ENCODE measurements around the gene DYRK1A.

DYRK1A gene

GRCh38 chr21:37467082-37467481, 100.5 kb downstream of the DYRK1A start:
- Histone ChIP-seq H3K9me3 (ENCODE audit: control extremely low read depth in 1 of 5, control insufficient read depth in 4 of 5, insufficient read depth in 2 of 5, low read depth in 1 of 5, low read length in 4 of 5) (peaks cover 0 to 3% (median 0%) of the 10 kb centered on the region in 5 experiments), H3K27ac (ENCODE audit: insufficient read depth in 1 of 2, low read depth in 1 of 2, low read length in 2 of 2, poor library complexity in 1 of 2, severe bottlenecking in 2 of 2) (no peak overlapping the region), H3K36me3 (ENCODE audit: control insufficient read depth in 4 of 4, insufficient read depth in 4 of 4, low read length in 3 of 4) (peaks cover 0 to 36% (median 15%) of the 10 kb centered on the region in 4 experiments), H3K27me3 (replicated peaks in 2 of 5; ENCODE audit: control insufficient read depth in 4 of 5, insufficient read depth in 5 of 5, low read length in 4 of 5) (no peaks in the 10 kb centered on the region), H3K4me3 (ENCODE audit: control insufficient read depth in 1 of 7, extremely low read depth in 1 of 7, insufficient read depth in 4 of 7, low read depth in 2 of 7, low read length in 6 of 7) (no peak overlapping the region), H3K4me1 (ENCODE audit: control extremely low read depth in 1 of 4, control insufficient read depth in 4 of 4, insufficient read depth in 4 of 4, low read length in 3 of 4) (peaks cover 4 to 21% (median 14%) of the 10 kb centered on the region in 4 experiments)
- DNase-seq: no peak
- ChIA-PET CTCF (no interaction called here), POLR2A (interaction anchor here (0.6 kb wide), 1 partner anchor 8 kb away, joined by 3 read pairs; no protein-coding TSS in a partner anchor)
- WGBS (ENCODE audit: insufficient coverage): 100% methylated on average over 2 of the region's 3 CpGs

GRCh38 chr21:37468909-37469308, 102.3 kb downstream of the DYRK1A start:
- H3K4me3 ChIP-seq (ENCODE audit: control insufficient read depth in 1 of 7, extremely low read depth in 1 of 7, insufficient read depth in 4 of 7, low read depth in 2 of 7, low read length in 6 of 7): no peak overlapping the region
- no peaks in the 10 kb centered on the region for H3K27me3 ChIP-seq (replicated peaks in 2 of 5; ENCODE audit: control insufficient read depth in 4 of 5, insufficient read depth in 5 of 5, low read length in 4 of 5)
- ChIA-PET CTCF (no interaction called here), POLR2A (no interaction called here)
- no peak overlapping the region for H3K27ac ChIP-seq (ENCODE audit: insufficient read depth in 1 of 2, low read depth in 1 of 2, low read length in 2 of 2, poor library complexity in 1 of 2, severe bottlenecking in 2 of 2)
- DNase-seq: no peak
- peaks cover 0 to 51% (median 24%) of the 10 kb centered on the region in 4 experiments for H3K36me3 ChIP-seq (ENCODE audit: control insufficient read depth in 4 of 4, insufficient read depth in 4 of 4, low read length in 3 of 4)
- peaks cover 0 to 3% (median 0%) of the 10 kb centered on the region in 5 experiments for H3K9me3 ChIP-seq (ENCODE audit: control extremely low read depth in 1 of 5, control insufficient read depth in 4 of 5, insufficient read depth in 2 of 5, low read depth in 1 of 5, low read length in 4 of 5)
- H3K4me1 ChIP-seq (ENCODE audit: control extremely low read depth in 1 of 4, control insufficient read depth in 4 of 4, insufficient read depth in 4 of 4, low read length in 3 of 4): peaks cover 0 to 4% (median 2%) of the 10 kb centered on the region in 4 experiments
- 100% methylated on average over 1 of the region's 4 CpGs for WGBS (ENCODE audit: insufficient coverage)

DNA sequence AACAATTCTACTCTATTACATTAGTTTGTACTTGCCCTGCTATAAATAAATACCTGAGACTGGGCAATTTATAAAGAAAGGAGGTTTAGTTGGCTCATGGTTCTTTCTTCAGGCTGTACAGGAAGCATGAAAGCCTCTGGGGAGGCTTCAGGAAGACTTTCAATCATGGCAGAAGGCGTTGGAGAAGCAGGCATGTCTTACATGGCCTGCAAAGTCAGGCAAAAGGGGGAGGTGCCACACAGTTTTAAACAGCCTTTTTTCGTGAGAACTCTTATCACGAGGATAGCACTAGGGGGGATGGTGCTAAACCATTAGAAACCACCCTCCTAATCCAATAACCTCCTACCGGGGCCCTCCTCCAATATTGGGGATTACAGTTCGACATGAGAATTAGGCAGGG, 102.9 kb downstream of the DYRK1A start:
- POLR2A ChIA-PET: no interaction called here
- H3K9me3 ChIP-seq (ENCODE audit: control extremely low read depth in 1 of 5, control insufficient read depth in 4 of 5, insufficient read depth in 2 of 5, low read depth in 1 of 5, low read length in 4 of 5): peaks cover 0 to 3% (median 0%) of the 10 kb centered on the region in 5 experiments
- CTCF ChIA-PET: no interaction called here
- H3K27me3 ChIP-seq (replicated peaks in 2 of 5; ENCODE audit: control insufficient read depth in 4 of 5, insufficient read depth in 5 of 5, low read length in 4 of 5): no peaks in the 10 kb centered on the region
- no peak overlapping the region for H3K27ac ChIP-seq (ENCODE audit: insufficient read depth in 1 of 2, low read depth in 1 of 2, low read length in 2 of 2, poor library complexity in 1 of 2, severe bottlenecking in 2 of 2)
- H3K4me3 ChIP-seq (ENCODE audit: control insufficient read depth in 1 of 7, extremely low read depth in 1 of 7, insufficient read depth in 4 of 7, low read depth in 2 of 7, low read length in 6 of 7): no peak overlapping the region
- 100% methylated on average over 3 of the region's 5 CpGs for WGBS (ENCODE audit: insufficient coverage)
- peaks cover 0 to 52% (median 25%) of the 10 kb centered on the region in 4 experiments for H3K36me3 ChIP-seq (ENCODE audit: control insufficient read depth in 4 of 4, insufficient read depth in 4 of 4, low read length in 3 of 4)
- DNase-seq: no peak
- H3K4me1 ChIP-seq (ENCODE audit: control extremely low read depth in 1 of 4, control insufficient read depth in 4 of 4, insufficient read depth in 4 of 4, low read length in 3 of 4): peaks cover 0 to 4% (median under 1%) of the 10 kb centered on the region in 4 experiments

DNA sequence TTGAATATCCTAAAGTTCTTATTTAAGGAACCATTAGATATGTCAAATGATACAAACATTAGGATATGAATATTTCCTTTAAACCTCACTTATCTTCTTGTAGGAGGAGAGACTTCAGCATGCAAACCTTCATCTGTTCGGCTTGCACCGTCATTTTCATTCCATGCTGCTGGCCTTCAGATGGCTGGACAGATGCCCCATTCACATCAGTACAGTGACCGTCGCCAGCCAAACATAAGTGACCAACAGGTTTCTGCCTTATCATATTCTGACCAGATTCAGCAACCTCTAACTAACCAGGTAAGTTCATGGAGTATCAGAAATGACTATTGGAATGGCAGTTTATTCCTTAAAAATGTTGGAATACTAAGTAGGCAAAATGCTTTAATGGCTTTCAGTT, 106.0 kb downstream of the DYRK1A start:
- CTCF ChIA-PET: no interaction called here

GRCh38 chr21:37473491-37473890, 106.9 kb downstream of the DYRK1A start:
- CTCF ChIA-PET: interaction anchor here (3.2 kb wide), 1 partner anchor 9 kb away, joined by 21 read pairs; no protein-coding TSS in a partner anchor
- POLR2A ChIA-PET: no interaction called here
- H3K27ac ChIP-seq (ENCODE audit: insufficient read depth in 1 of 2, low read depth in 1 of 2, low read length in 2 of 2, poor library complexity in 1 of 2, severe bottlenecking in 2 of 2): no peak overlapping the region
- H3K27me3 ChIP-seq (replicated peaks in 2 of 5; ENCODE audit: control insufficient read depth in 4 of 5, insufficient read depth in 5 of 5, low read length in 4 of 5): no peaks in the 10 kb centered on the region
- peaks cover 0 to 3% (median 0%) of the 10 kb centered on the region in 5 experiments for H3K9me3 ChIP-seq (ENCODE audit: control extremely low read depth in 1 of 5, control insufficient read depth in 4 of 5, insufficient read depth in 2 of 5, low read depth in 1 of 5, low read length in 4 of 5)
- peaks cover 0 to 7% (median 3%) of the 10 kb centered on the region in 4 experiments for H3K4me1 ChIP-seq (ENCODE audit: control extremely low read depth in 1 of 4, control insufficient read depth in 4 of 4, insufficient read depth in 4 of 4, low read length in 3 of 4)
- WGBS (ENCODE audit: insufficient coverage): 100% methylated on average over 4 of the region's 6 CpGs
- H3K36me3 ChIP-seq (ENCODE audit: control insufficient read depth in 4 of 4, insufficient read depth in 4 of 4, low read length in 3 of 4): peaks cover 4 to 61% (median 26%) of the 10 kb centered on the region in 4 experiments
- DNase-seq: no peak
- H3K4me3 ChIP-seq (ENCODE audit: control insufficient read depth in 1 of 7, extremely low read depth in 1 of 7, insufficient read depth in 4 of 7, low read depth in 2 of 7, low read length in 6 of 7): no peak overlapping the region

More for the DNA sequence above, 106.0 kb downstream of the DYRK1A start:
- H3K27ac ChIP-seq (ENCODE audit: insufficient read depth in 1 of 2, low read depth in 1 of 2, low read length in 2 of 2, poor library complexity in 1 of 2, severe bottlenecking in 2 of 2): no peak overlapping the region
- DNase-seq: no peak
- 100% methylated on average over 2 of the region's 4 CpGs for WGBS (ENCODE audit: insufficient coverage)
- no peak overlapping the region for H3K4me3 ChIP-seq (ENCODE audit: control insufficient read depth in 1 of 7, extremely low read depth in 1 of 7, insufficient read depth in 4 of 7, low read depth in 2 of 7, low read length in 6 of 7)
- H3K9me3 ChIP-seq (ENCODE audit: control extremely low read depth in 1 of 5, control insufficient read depth in 4 of 5, insufficient read depth in 2 of 5, low read depth in 1 of 5, low read length in 4 of 5): peaks cover 0 to 3% (median 0%) of the 10 kb centered on the region in 5 experiments
- POLR2A ChIA-PET: interaction anchor here (0.6 kb wide), 1 partner anchor 1188 kb away, joined by 3 read pairs; no protein-coding TSS in a partner anchor
- H3K27me3 ChIP-seq (replicated peaks in 2 of 5; ENCODE audit: control insufficient read depth in 4 of 5, insufficient read depth in 5 of 5, low read length in 4 of 5): no peaks in the 10 kb centered on the region
- peaks cover 0 to 7% (median 3%) of the 10 kb centered on the region in 4 experiments for H3K4me1 ChIP-seq (ENCODE audit: control extremely low read depth in 1 of 4, control insufficient read depth in 4 of 4, insufficient read depth in 4 of 4, low read length in 3 of 4)
- peaks cover 4 to 66% (median 30%) of the 10 kb centered on the region in 4 experiments for H3K36me3 ChIP-seq (ENCODE audit: control insufficient read depth in 4 of 4, insufficient read depth in 4 of 4, low read length in 3 of 4)

DNA sequence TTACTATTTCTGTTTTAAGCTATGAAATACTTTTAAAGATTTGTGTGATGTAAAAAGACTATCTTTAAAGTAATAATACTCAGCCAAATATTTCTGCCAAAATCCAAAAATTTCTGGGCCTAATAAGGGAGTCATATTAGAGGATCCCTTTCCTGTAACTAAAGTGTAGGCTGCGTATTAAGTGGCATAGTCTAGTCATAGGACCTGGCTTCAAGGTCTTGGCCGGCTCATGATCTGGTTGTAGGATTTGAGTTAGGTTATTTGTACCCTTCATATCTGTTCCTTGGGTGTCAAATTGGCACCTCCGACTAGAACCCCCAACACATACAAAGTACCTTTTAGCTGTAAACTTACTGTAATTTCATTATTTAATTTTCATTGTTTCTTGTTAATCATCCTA, 107.8 kb downstream of the DYRK1A start:
- H3K36me3 ChIP-seq (ENCODE audit: control insufficient read depth in 4 of 4, insufficient read depth in 4 of 4, low read length in 3 of 4): peaks cover 4 to 56% (median 23%) of the 10 kb centered on the region in 4 experiments
- DNase-seq: no peak
- POLR2A ChIA-PET: interaction anchor here (0.5 kb wide), 1 partner anchor 7 kb away, joined by 3 read pairs; no protein-coding TSS in a partner anchor
- H3K27ac ChIP-seq (ENCODE audit: insufficient read depth in 1 of 2, low read depth in 1 of 2, low read length in 2 of 2, poor library complexity in 1 of 2, severe bottlenecking in 2 of 2): no peak overlapping the region
- no CpG with 5 or more reads among the region's 3 CpGs for WGBS (ENCODE audit: insufficient coverage)
- CTCF ChIA-PET: interaction anchor here (1.4 to 3.2 kb wide), 4 partner anchors 10 to 254 kb away, joined by 4 to 21 read pairs (median 6); no protein-coding TSS in a partner anchor
- no peak overlapping the region for H3K4me3 ChIP-seq (ENCODE audit: control insufficient read depth in 1 of 7, extremely low read depth in 1 of 7, insufficient read depth in 4 of 7, low read depth in 2 of 7, low read length in 6 of 7)
- no peaks in the 10 kb centered on the region for H3K27me3 ChIP-seq (replicated peaks in 2 of 5; ENCODE audit: control insufficient read depth in 4 of 5, insufficient read depth in 5 of 5, low read length in 4 of 5)
- H3K4me1 ChIP-seq (ENCODE audit: control extremely low read depth in 1 of 4, control insufficient read depth in 4 of 4, insufficient read depth in 4 of 4, low read length in 3 of 4): peaks cover 0 to 7% (median 3%) of the 10 kb centered on the region in 4 experiments
- peaks cover 0 to 2% (median 0%) of the 10 kb centered on the region in 5 experiments for H3K9me3 ChIP-seq (ENCODE audit: control extremely low read depth in 1 of 5, control insufficient read depth in 4 of 5, insufficient read depth in 2 of 5, low read depth in 1 of 5, low read length in 4 of 5)

GRCh38 chr21:37475186-37475868, 108.8 kb downstream of the DYRK1A start:
- Histone ChIP-seq H3K36me3 (ENCODE audit: control insufficient read depth in 4 of 4, insufficient read depth in 4 of 4, low read length in 3 of 4) (peaks cover 4 to 53% (median 21%) of the 10 kb centered on the region in 4 experiments), H3K27me3 (replicated peaks in 2 of 5; ENCODE audit: control insufficient read depth in 4 of 5, insufficient read depth in 5 of 5, low read length in 4 of 5) (no peaks in the 10 kb centered on the region), H3K4me1 (ENCODE audit: control extremely low read depth in 1 of 4, control insufficient read depth in 4 of 4, insufficient read depth in 4 of 4, low read length in 3 of 4) (peaks cover 0 to 7% (median 3%) of the 10 kb centered on the region in 4 experiments), H3K27ac (ENCODE audit: insufficient read depth in 1 of 2, low read depth in 1 of 2, low read length in 2 of 2, poor library complexity in 1 of 2, severe bottlenecking in 2 of 2) (no peak overlapping the region), H3K4me3 (ENCODE audit: control insufficient read depth in 1 of 7, extremely low read depth in 1 of 7, insufficient read depth in 4 of 7, low read depth in 2 of 7, low read length in 6 of 7) (no peak overlapping the region), H3K9me3 (ENCODE audit: control extremely low read depth in 1 of 5, control insufficient read depth in 4 of 5, insufficient read depth in 2 of 5, low read depth in 1 of 5, low read length in 4 of 5) (no peaks in the 10 kb centered on the region)
- POLR2A ChIA-PET: interaction anchor here (0.5 to 1.0 kb wide), 2 partner anchors 9 to 1023 kb away, joined by 3 to 4 read pairs; no protein-coding TSS in a partner anchor
- CTCF ChIA-PET: interaction anchor here (1.4 to 3.2 kb wide), 4 partner anchors 11 to 255 kb away, joined by 4 to 21 read pairs (median 6); no protein-coding TSS in a partner anchor
- no peak for DNase-seq
